Ishikawa (cell line): ENCODE measurements around the gene USP17L19.
"Not testable (repeated sequence)": the region's sequence is repeated elsewhere in the genome, so short reads cannot be mapped to it uniquely, and the experiment has no call there.

ENCODE experiments used
- CEBPB ChIP-seq: IDR thresholded peaks from 2 replicates; pipeline ENCODE4 v1.6.1; 2012
- EP300 ChIP-seq: IDR thresholded peaks from 2 replicates; pipeline ENCODE4 v1.6.1; 2012; ENCODE audit warnings: borderline replicate concordance
- FOXM1 ChIP-seq: IDR thresholded peaks from 2 replicates; pipeline ENCODE4 v1.6.1; 2012; ENCODE audit warnings: low read depth, borderline replicate concordance
- MAX ChIP-seq: IDR thresholded peaks from 2 replicates; pipeline ENCODE4 v1.6.1; 2012
- RAD21 ChIP-seq: IDR thresholded peaks from 2 replicates; pipeline ENCODE4 v1.6.1; 2012; ENCODE audit warnings: low read depth
- REST ChIP-seq: IDR thresholded peaks from 2 replicates; pipeline ENCODE4 v1.6.1; 2012; ENCODE audit warnings: low read depth, mild to moderate bottlenecking
- TAF1 ChIP-seq: IDR thresholded peaks from 2 replicates; pipeline ENCODE4 v1.6.1; 2012; ENCODE audit warnings: low read depth, mild to moderate bottlenecking
- TCF12 ChIP-seq: IDR thresholded peaks from 2 replicates; pipeline ENCODE4 v1.6.1; 2012; ENCODE audit warnings: low read depth
- USF1 ChIP-seq: IDR thresholded peaks from 2 replicates; pipeline ENCODE4 v1.6.1; 2012
- YY1 ChIP-seq: IDR thresholded peaks from 2 replicates; pipeline ENCODE4 v1.6.1; 2012; ENCODE audit warnings: low read depth
- ZBTB7A ChIP-seq: IDR thresholded peaks from 2 replicates; pipeline ENCODE4 v1.6.1; 2012; ENCODE audit warnings: low read depth

GRCh38 chr4:9210357-9210756, 42.8 kb upstream of the USP17L19 start, which contains the start of gene USP17L10:
- not testable (repeated sequence) for TF ChIP-seq USF1, TCF12, FOXM1, REST, MAX, EP300, RAD21, ZBTB7A, TAF1, YY1, CEBPB
